ENCODE measurements around the gene PTTG1IP. TPM values are rescaled to one million over a fixed set of nuclear protein-coding genes. Genes with fewer than 3 reads are reported as not detected.
A peak's percentile ranks its signal among the peaks of the same experiment; 100 is the strongest.

PTTG1IP gene
- polyA plus RNA-seq, 1 donor (not counting 4 experiments of a cell fraction or from before 2014, with no cell fraction given), result 132 TPM

DNA sequence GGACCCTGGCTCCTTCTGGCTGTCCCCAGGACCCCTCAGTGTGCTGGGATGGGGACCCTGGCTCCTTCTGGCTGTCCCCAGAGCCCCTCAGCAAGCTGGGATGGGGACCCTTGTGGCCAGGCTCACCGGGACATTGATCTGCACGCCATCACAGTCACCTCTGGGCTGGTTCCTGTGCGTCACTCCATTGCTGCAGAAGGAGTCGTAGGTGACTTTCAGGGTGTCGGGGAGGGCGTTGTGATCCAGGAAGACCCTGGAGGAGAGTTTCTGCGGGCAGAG, 19.7 kb upstream of the PTTG1IP start:
- Histone ChIP-seq H3K4me3 (ENCODE audit: control insufficient read depth in 2 of 3, extremely low read depth in 1 of 3, insufficient read depth in 2 of 3, low read depth in 1 of 3, low read length in 3 of 3) (no peak overlapping the region), H2AFZ (ENCODE audit: control insufficient read depth, low read length) (no peak overlapping the region), H3K4me2 (ENCODE audit: control insufficient read depth, extremely low read depth, insufficient read depth, low read depth, low read length) (no peak overlapping the region), H3K9me3 (ENCODE audit: control insufficient read depth, low read depth, low read length) (no peaks in the 10 kb centered on the region), H3K79me2 (ENCODE audit: control insufficient read depth, insufficient read depth, low read length) (no peaks in the 10 kb centered on the region), H4K20me1 (ENCODE audit: control insufficient read depth, extremely low read depth, insufficient read depth, low read length) (no peaks in the 10 kb centered on the region), H3K9me1 (ENCODE audit: control insufficient read depth, extremely low read depth, insufficient read depth, low read length) (no peaks in the 10 kb centered on the region), H3K4me1 (ENCODE audit: control insufficient read depth, extremely low read depth, insufficient read depth, low read length) (peaks cover 12% of the 10 kb centered on the region), H3K9ac (ENCODE audit: control insufficient read depth, extremely low read depth, insufficient read depth, low read length) (no peak overlapping the region), H3K27ac (ENCODE audit: control insufficient read depth, insufficient read depth, low read length) (no peak overlapping the region), H3K36me3 (ENCODE audit: control insufficient read depth in 2 of 2, extremely low read depth in 1 of 2, insufficient read depth in 2 of 2, low read length in 2 of 2) (no peaks in the 10 kb centered on the region), H3K27me3 (ENCODE audit: control insufficient read depth, extremely low read depth, insufficient read depth, low read length) (peaks cover 73% of the 10 kb centered on the region)
- DNase-seq (ENCODE audit: low read depth, low spot score) (no peak), FAIRE-seq (no peak)
- dilution Hi-C loops (cut with MboI; ENCODE audit: extremely low pct_ligation_motif_present, low sequenced_read_pairs), result no loop called here
- TF ChIP-seq, protein P1, sequence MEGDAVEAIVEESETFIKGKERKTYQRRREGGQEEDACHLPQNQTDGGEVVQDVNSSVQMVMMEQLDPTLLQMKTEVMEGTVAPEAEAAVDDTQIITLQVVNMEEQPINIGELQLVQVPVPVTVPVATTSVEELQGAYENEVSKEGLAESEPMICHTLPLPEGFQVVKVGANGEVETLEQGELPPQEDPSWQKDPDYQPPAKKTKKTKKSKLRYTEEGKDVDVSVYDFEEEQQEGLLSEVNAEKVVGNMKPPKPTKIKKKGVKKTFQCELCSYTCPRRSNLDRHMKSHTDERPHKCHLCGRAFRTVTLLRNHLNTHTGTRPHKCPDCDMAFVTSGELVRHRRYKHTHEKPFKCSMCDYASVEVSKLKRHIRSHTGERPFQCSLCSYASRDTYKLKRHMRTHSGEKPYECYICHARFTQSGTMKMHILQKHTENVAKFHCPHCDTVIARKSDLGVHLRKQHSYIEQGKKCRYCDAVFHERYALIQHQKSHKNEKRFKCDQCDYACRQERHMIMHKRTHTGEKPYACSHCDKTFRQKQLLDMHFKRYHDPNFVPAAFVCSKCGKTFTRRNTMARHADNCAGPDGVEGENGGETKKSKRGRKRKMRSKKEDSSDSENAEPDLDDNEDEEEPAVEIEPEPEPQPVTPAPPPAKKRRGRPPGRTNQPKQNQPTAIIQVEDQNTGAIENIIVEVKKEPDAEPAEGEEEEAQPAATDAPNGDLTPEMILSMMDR (optimal IDR thresholded peaks at IDR 0.05 in 1 of 3, IDR thresholded peaks at IDR 0.05 in 1 of 3, conservative IDR thresholded peaks at IDR 0.05 in 1 of 3; ENCODE audit: extremely low read depth in 1 of 3, insufficient read depth in 2 of 3, low read length in 3 of 3), result no peak
- no peak for TF ChIP-seq EZH2 (IDR thresholded peaks at IDR 0.05; ENCODE audit: low read length)

DNA sequence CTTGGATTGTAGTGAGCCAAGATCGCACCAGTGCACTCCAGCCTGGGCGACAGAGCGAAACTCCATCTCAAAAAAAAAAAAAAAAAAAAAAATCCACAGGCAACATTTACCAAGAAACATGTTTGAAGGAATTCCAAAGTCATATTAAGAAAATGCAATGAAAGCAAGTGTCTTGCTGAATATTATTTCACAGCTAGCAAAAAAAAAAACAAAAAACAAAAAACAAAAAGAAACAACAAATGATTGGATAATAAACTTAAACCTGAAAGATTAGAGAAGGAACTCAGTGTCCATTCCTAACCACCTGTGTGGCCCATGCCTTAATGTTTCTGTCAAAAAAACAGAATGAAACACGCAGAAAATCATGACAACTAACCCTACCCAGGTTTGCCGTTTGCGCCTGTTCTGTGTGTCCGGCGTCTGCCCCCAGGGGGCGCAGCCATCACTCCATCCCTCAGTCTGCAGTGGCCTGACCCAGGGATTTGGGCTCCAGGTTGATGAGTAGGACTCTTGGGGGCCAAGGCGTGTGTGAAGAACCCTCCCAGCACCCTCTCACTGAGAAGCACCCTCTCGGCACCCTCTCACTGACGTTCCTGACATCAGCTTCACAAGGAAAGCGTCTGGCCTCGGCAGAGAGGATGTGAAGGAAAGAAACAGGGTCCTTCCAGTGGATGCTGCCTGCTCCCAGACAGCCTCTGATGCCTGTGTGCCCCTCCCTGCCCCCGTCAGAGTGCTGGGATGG, 19.2 kb upstream of the PTTG1IP start:
- dilution Hi-C loops (cut with MboI; ENCODE audit: extremely low pct_ligation_motif_present, low sequenced_read_pairs), result no loop called here
- no peaks in the 10 kb centered on the region for H3K79me2 ChIP-seq (ENCODE audit: control insufficient read depth, insufficient read depth, low read length)
- no peak overlapping the region for H2AFZ ChIP-seq (ENCODE audit: control insufficient read depth, low read length)
- H3K27me3 ChIP-seq (ENCODE audit: control insufficient read depth, extremely low read depth, insufficient read depth, low read length), result peaks cover 73% of the 10 kb centered on the region
- H3K9me3 ChIP-seq (ENCODE audit: control insufficient read depth, low read depth, low read length), result no peaks in the 10 kb centered on the region
- FAIRE-seq, result peak; percentile 13
- DNase-seq (ENCODE audit: low read depth, low spot score), result no peak
- H3K27ac ChIP-seq (ENCODE audit: control insufficient read depth, insufficient read depth, low read length), result no peak overlapping the region
- H4K20me1 ChIP-seq (ENCODE audit: control insufficient read depth, extremely low read depth, insufficient read depth, low read length), result no peaks in the 10 kb centered on the region
- H3K36me3 ChIP-seq (ENCODE audit: control insufficient read depth in 2 of 2, extremely low read depth in 1 of 2, insufficient read depth in 2 of 2, low read length in 2 of 2), result no peaks in the 10 kb centered on the region
- peaks cover 12% of the 10 kb centered on the region for H3K4me1 ChIP-seq (ENCODE audit: control insufficient read depth, extremely low read depth, insufficient read depth, low read length)
- H3K9ac ChIP-seq (ENCODE audit: control insufficient read depth, extremely low read depth, insufficient read depth, low read length), result no peak overlapping the region
- H3K4me3 ChIP-seq (ENCODE audit: control insufficient read depth in 2 of 3, extremely low read depth in 1 of 3, insufficient read depth in 2 of 3, low read depth in 1 of 3, low read length in 3 of 3), result no peak overlapping the region
- H3K4me2 ChIP-seq (ENCODE audit: control insufficient read depth, extremely low read depth, insufficient read depth, low read depth, low read length), result no peak overlapping the region
- H3K9me1 ChIP-seq (ENCODE audit: control insufficient read depth, extremely low read depth, insufficient read depth, low read length), result no peaks in the 10 kb centered on the region
- no peak for TF ChIP-seq EZH2 (IDR thresholded peaks at IDR 0.05; ENCODE audit: low read length)
- TF ChIP-seq, protein P1 (optimal IDR thresholded peaks at IDR 0.05 in 1 of 3, IDR thresholded peaks at IDR 0.05 in 1 of 3, conservative IDR thresholded peaks at IDR 0.05 in 1 of 3; ENCODE audit: extremely low read depth in 1 of 3, insufficient read depth in 2 of 3, low read length in 3 of 3), result peak in 2 of 3 experiments; percentile 88 to 97
